D721Med (cell line): ENCODE measurements around the gene HOXC10.

Source experiments
- DNase-seq: peaks from one replicate; pipeline ENCODE4 v3.0.0; 2011; ENCODE audit warnings: low spot score; ENCODE audit not compliant: insufficient read length
- FAIRE-seq: peaks from 2 replicates; lab custom pipeline; 2011; peaks lifted over from hg19 to GRCh38; lab: Jason Lieb, UNC
- CTCF ChIP-seq: IDR thresholded peaks from 2 replicates; pipeline ENCODE4 v1.5.1; 2012; ENCODE audit warnings: mild to moderate bottlenecking, control low read depth; ENCODE audit not compliant: insufficient read depth; ENCODE audit errors: missing control alignments

Gene HOXC10

DNA sequence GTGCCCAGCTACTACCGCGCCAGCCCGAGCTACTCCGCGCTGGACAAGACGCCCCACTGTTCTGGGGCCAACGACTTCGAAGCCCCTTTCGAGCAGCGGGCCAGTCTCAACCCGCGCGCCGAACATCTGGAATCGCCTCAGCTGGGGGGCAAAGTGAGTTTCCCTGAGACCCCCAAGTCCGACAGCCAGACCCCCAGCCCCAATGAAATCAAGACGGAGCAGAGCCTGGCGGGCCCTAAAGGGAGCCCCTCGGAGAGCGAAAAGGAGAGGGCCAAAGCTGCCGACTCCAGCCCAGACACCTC lies 697 bp downstream of the HOXC10 start:
- TF ChIP-seq CTCF = no peak
- DNase-seq (no peak), FAIRE-seq (no peak)

- TF ChIP-seq CTCF = no peak
- DNase-seq (no peak), FAIRE-seq (no peak)
Observed at GRCh38 chr12:53985994-53986685, 1.2 kb downstream of the HOXC10 start.

- TF ChIP-seq CTCF = no peak
- DNase-seq (no peak), FAIRE-seq (no peak)
Observed at GRCh38 chr12:53986686-53987483, 1.9 kb downstream of the HOXC10 start.

- no peak for DNase-seq
- no peak for FAIRE-seq
- no peak for TF ChIP-seq CTCF
Observed at GRCh38 chr12:53987787-53988230, 2.9 kb downstream of the HOXC10 start.

DNA sequence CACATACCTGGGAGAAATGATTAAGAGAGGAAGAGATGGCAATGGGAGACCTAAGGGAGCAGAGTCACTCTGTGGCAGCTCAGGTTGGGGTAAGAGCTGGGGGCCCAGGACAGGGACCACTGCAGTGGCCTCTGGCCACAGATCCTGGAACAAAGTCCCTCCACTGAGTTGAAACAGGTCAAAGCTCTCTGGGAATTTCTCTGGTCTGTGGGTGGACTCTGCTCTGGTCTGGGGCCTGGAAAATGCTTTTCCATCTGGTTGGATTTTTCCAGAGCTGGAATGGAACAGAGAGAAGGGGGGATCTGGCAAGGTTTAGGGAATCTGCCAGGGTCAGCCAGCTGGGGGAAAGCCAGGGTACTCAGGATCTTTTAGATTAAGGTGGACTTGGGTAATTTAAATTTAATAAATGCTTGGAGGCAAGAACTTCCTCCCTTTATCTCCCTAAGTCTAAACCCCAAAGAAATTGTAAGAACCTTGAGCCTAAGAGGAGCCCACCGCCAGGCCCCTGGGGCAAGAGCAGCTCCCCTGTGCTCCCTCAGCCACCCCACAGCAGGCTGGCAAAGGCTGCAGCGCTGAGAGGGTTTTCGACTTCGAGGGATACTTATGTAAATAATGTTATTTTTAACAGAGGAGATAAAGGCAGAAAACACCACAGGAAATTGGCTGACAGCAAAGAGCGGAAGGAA lies 3.7 kb downstream of the HOXC10 start:
- no peak for TF ChIP-seq CTCF
- FAIRE-seq = no peak
- DNase-seq = no peak

DNA sequence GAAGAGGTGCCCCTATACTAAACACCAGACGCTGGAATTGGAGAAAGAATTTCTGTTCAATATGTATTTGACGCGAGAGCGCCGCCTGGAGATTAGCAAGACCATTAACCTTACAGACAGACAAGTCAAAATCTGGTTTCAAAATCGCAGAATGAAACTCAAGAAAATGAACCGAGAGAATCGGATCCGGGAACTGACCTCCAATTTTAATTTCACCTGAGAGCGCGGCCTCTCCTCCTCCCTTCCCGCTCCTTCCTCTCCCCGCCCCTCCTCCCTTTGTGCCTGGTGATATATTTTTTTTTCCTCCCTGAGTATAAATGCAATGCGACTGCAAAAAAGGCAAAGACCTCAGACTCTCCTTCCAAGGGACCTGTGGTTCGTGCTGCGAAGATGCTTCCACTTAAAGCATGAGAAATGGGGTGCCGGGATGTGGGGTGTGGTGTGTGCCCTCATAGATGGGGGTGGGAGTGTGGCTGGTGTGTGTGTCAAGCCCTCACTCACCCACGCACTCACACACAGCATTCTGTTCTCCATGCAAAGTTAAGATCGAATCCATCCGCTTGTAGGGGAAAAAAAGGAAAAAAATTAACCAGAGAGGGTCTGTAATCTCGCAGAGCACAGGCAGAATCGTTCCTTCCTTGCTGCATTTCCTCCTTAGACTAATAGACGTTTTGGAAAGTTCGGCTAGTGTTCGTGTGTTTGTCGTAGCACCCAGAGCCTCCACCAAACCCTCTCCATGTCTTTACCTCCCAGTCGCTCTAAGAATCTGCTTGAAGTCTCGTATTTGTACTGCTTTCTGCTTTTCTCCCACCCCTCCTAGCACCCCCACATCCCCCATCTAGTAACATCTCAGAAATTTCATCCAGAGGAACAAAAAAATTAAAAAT lies 4.5 kb downstream of the HOXC10 start:
- TF ChIP-seq CTCF = peak; percentile 61
- no peak for DNase-seq

More for the DNA sequence above, 4.5 kb downstream of the HOXC10 start:
- FAIRE-seq = no peak
